GM11168 (cell line): ENCODE measurements around the gene HMGCS1.
"Not testable (repeated sequence)": the region's sequence is repeated elsewhere in the genome, so short reads cannot be mapped to it uniquely, and the experiment has no call there.

Experiments
- in situ Hi-C: fragments of 300-500 bp; cut with MboI; formaldehyde crosslinking; loops from one replicate; pipeline ENCODE4 v1.12.0; 2022; ENCODE audit warnings: low sequenced_read_pairs; ENCODE audit not compliant: unreplicated experiment

HMGCS1 gene

GRCh38 chr5:43313035-43313853 lies at the start of gene HMGCS1:
HMGCS1 (minus strand) TSS chr5:43313412; CDS start chr5:43298965, 14,447 bp downstream.
- in situ Hi-C loops: no loop called here

GRCh38 chr5:43358726-43359125 lies 45.5 kb upstream of the HMGCS1 start:
- in situ Hi-C loops: no loop called here

- in situ Hi-C loops: no loop called here
Observed at GRCh38 chr5:43358301-43358700, 45.1 kb upstream of the HMGCS1 start.

- in situ Hi-C loops: no loop called here
Observed at GRCh38 chr5:43357878-43358281, 44.7 kb upstream of the HMGCS1 start.

- in situ Hi-C loops: no loop called here
Observed at GRCh38 chr5:43357067-43357466, 43.9 kb upstream of the HMGCS1 start.

GRCh38 chr5:43354774-43355173 lies 41.6 kb upstream of the HMGCS1 start:
- in situ Hi-C loops: no loop called here

GRCh38 chr5:43353668-43354067 lies 40.5 kb upstream of the HMGCS1 start:
- in situ Hi-C loops: no loop called here

- in situ Hi-C loops: no loop called here
Observed at GRCh38 chr5:43352915-43353314, 39.7 kb upstream of the HMGCS1 start.

GRCh38 chr5:43352131-43352530 lies 38.9 kb upstream of the HMGCS1 start:
- in situ Hi-C loops: no loop called here

- in situ Hi-C loops: no loop called here
Observed at GRCh38 chr5:43348861-43349363, 35.7 kb upstream of the HMGCS1 start.

GRCh38 chr5:43348207-43348606 lies 35.0 kb upstream of the HMGCS1 start:
- in situ Hi-C loops: no loop called here

- in situ Hi-C loops: no loop called here
Observed at GRCh38 chr5:43338862-43339261, 25.6 kb upstream of the HMGCS1 start.

- in situ Hi-C loops: no loop called here
Observed at GRCh38 chr5:43336159-43336558, 22.9 kb upstream of the HMGCS1 start.

GRCh38 chr5:43335681-43336080 lies 22.5 kb upstream of the HMGCS1 start:
- in situ Hi-C loops: no loop called here

GRCh38 chr5:43332401-43332800 lies 19.2 kb upstream of the HMGCS1 start:
- in situ Hi-C loops: no loop called here

GRCh38 chr5:43325624-43326023 lies 12.4 kb upstream of the HMGCS1 start:
- in situ Hi-C loops: not testable (repeated sequence)

GRCh38 chr5:43323488-43323887 lies 10.3 kb upstream of the HMGCS1 start:
- in situ Hi-C loops: not testable (repeated sequence)

- in situ Hi-C loops: no loop called here
Observed at GRCh38 chr5:43320846-43321245, 7.6 kb upstream of the HMGCS1 start.

GRCh38 chr5:43316421-43316820 lies 3.2 kb upstream of the HMGCS1 start:
- in situ Hi-C loops: no loop called here

GRCh38 chr5:43315682-43316081 lies 2.5 kb upstream of the HMGCS1 start:
- in situ Hi-C loops: no loop called here

GRCh38 chr5:43315263-43315662 lies 2.1 kb upstream of the HMGCS1 start:
- in situ Hi-C loops: no loop called here

- in situ Hi-C loops: no loop called here
Observed at GRCh38 chr5:43314724-43315123, 1.5 kb upstream of the HMGCS1 start.
